ENCODE data around the gene EMC7.

Gene EMC7

DNA sequence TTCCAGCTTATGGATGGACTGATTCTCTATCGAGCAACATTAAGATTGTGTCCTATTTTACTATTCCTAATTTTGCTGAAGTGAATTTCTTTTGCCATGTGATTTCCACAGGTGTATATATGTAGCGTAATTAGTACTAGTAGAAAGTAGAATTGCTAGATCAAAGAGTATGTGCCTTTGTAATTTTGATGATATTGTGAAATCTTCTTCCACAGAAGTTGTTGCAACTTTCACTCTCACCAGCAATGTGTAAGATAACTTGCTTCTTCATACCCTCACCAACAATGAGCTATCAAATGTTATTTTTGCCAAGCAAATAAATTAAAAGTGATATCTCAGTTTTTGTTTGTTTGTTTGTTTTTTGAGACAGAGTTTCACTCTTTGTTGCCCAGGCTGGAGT is 5.7 kb upstream of the EMC7 start:
- Histone ChIP-seq H3K27me3 (no peaks in the 10 kb centered on the region), H3K4me1 (peaks cover 0 to 8% (median 5%) of the 10 kb centered on the region in 4 donors), H3K27ac (no peak overlapping the region), H3K9me3 (no peaks in the 10 kb centered on the region), H3K36me3 (no peaks in the 10 kb centered on the region), H3K4me3 (no peak overlapping the region)
- TF ChIP-seq, protein P1, sequence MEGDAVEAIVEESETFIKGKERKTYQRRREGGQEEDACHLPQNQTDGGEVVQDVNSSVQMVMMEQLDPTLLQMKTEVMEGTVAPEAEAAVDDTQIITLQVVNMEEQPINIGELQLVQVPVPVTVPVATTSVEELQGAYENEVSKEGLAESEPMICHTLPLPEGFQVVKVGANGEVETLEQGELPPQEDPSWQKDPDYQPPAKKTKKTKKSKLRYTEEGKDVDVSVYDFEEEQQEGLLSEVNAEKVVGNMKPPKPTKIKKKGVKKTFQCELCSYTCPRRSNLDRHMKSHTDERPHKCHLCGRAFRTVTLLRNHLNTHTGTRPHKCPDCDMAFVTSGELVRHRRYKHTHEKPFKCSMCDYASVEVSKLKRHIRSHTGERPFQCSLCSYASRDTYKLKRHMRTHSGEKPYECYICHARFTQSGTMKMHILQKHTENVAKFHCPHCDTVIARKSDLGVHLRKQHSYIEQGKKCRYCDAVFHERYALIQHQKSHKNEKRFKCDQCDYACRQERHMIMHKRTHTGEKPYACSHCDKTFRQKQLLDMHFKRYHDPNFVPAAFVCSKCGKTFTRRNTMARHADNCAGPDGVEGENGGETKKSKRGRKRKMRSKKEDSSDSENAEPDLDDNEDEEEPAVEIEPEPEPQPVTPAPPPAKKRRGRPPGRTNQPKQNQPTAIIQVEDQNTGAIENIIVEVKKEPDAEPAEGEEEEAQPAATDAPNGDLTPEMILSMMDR (IDR thresholded peaks at IDR 0.05): no peak
- intact Hi-C loops (cut with DNase I; ENCODE audit: low total_unique reads): no loop called here
- DNase-seq: no peak

DNA sequence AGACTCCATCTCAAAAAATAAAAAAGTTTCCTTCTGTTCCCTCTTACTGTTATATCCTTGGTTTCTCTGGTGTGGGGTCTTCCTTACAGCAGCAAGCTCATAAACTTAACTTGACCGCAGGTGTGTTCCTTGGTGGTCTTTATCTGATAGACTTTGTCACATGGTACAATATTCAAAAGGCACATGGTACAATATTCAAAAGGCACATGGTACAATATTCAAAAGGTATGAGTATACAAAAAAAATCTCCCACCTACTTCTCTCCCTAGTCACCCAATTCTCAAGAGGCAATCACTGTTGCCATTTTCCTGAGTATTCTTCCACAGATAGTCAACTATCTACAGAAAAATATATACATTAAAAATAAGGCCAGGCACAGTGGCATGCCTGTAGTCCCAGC is 4.8 kb upstream of the EMC7 start:
- TF ChIP-seq, protein P1 (IDR thresholded peaks at IDR 0.05): no peak
- no peak for DNase-seq
- Histone ChIP-seq H3K27me3 (no peaks in the 10 kb centered on the region), H3K4me1 (peaks cover 0 to 8% (median 5%) of the 10 kb centered on the region in 4 donors), H3K27ac (no peak overlapping the region), H3K36me3 (no peaks in the 10 kb centered on the region), H3K4me3 (no peak overlapping the region), H3K9me3 (no peaks in the 10 kb centered on the region)
- intact Hi-C loops (cut with DNase I; ENCODE audit: low total_unique reads): no loop called here

DNA sequence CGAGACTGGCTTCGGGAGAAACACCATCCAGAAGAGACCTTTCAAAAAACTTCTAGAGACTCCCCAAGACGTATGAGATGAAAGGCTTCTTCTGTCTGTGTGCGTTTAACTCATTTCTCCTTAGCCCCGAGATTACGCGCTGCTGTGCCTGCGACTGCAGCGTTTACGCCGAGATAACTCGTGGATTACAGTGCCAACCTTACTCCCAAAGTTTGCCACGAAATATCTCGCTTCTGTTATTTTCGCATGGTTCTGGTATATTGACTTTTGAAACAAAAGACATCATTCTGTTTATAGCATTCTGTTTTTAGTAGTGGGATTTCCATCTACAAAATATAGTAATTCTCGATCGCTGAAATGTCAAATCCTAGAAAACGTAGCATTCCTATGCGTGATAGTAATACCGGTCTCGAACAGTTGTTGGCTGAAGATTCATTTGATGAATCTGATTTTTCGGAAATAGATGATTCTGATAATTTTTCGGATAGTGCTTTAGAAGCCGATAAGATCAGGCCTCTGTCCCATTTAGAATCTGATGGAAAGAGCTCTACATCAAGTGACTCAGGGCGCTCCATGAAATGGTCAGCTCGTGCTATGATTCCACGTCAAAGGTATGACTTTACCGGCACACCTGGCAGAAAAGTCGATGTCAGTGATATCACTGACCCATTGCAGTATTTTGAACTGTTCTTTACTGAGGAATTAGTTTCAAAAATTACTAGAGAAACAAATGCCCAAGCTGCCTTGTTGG is 688 bp upstream of the EMC7 start:
- Histone ChIP-seq H3K36me3 (no peaks in the 10 kb centered on the region), H3K27ac (peak overlapping the region; percentile 76 to 90), H3K4me1 (peaks cover 0 to 27% (median 22%) of the 10 kb centered on the region in 4 donors), H3K4me3 (peak overlapping the region; percentile 87 to 91), H3K9me3 (no peaks in the 10 kb centered on the region), H3K27me3 (no peaks in the 10 kb centered on the region)
- TF ChIP-seq, protein P1 (IDR thresholded peaks at IDR 0.05): no peak
- no peak for DNase-seq
- intact Hi-C loops (cut with DNase I; ENCODE audit: low total_unique reads): loop anchor here (5.0 kb wide), 1 partner anchor 120 kb away; no protein-coding TSS in a partner anchor

DNA sequence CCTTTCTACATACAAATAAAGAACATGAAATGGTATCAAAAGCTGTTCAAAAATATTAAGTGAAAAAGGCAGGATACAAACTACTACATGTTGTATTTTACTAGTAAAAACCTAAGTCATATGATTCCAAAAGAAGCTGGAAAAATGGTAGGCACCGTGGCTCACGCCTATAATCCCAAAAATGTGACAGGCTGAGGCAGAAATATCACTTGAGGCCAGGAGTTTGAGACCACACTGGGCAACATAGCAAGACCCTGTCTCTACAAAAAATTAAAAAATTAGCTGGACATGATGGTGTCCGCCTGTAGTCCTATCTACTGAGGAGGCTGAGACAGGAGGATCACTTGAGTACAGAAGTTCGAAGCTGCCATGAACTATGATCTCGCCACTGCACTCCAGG is 1.7 kb downstream of the EMC7 start:
- Histone ChIP-seq H3K27me3 (no peaks in the 10 kb centered on the region), H3K9me3 (no peaks in the 10 kb centered on the region), H3K4me1 (peaks cover 0 to 27% (median 22%) of the 10 kb centered on the region in 4 donors), H3K4me3 (peak overlapping the region in 1 of 2 donors; percentile 91), H3K36me3 (peaks cover 4 to 7% (median 7%) of the 10 kb centered on the region in 3 donors), H3K27ac (no peak overlapping the region)
- no peak for DNase-seq
- TF ChIP-seq, protein P1 (IDR thresholded peaks at IDR 0.05): no peak
- intact Hi-C loops (cut with DNase I; ENCODE audit: low total_unique reads): loop anchor here (5.0 kb wide), 1 partner anchor 122 kb away; no protein-coding TSS in a partner anchor

DNA sequence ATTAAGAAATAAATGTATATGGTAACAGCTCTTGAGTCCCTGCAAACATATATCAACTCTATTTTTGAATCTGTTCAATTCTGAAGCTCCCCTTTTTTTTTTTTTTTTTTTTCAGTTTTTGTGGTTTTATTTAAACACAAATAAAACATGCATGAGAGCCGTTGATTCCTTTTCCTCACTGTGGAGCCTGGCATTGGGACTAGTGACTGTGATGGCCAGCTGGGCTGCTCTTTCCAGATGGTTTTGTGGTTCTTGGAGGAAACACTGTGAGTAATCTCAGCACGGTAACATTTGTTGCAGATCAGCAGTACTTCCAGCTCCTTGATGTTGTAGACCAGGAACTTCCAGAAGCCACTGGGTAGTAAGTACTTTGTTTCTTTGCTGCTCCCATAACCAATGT is 15.9 kb downstream of the EMC7 start:
- no peak for DNase-seq
- H3K36me3 ChIP-seq: peaks cover 50 to 72% (median 52%) of the 10 kb centered on the region in 3 donors
- no peaks in the 10 kb centered on the region for H3K9me3 ChIP-seq
- TF ChIP-seq, protein P1 (IDR thresholded peaks at IDR 0.05): no peak
- intact Hi-C loops (cut with DNase I; ENCODE audit: low total_unique reads): no loop called here
- H3K4me1 ChIP-seq: no peaks in the 10 kb centered on the region
- no peak overlapping the region for H3K27ac ChIP-seq
- no peak overlapping the region for H3K4me3 ChIP-seq
- H3K27me3 ChIP-seq: no peaks in the 10 kb centered on the region

Data from tibial artery (tissue), 4 donors.